ENCODE results near the gene ECHS1.
A peak's percentile ranks its signal among the peaks of the same experiment; 100 is the strongest.

Gene ECHS1

GRCh38 chr10:133358162-133358924, 14.8 kb downstream of the ECHS1 start:
- no peak for DNase-seq (ENCODE audit: low read depth, low spot score)

DNA sequence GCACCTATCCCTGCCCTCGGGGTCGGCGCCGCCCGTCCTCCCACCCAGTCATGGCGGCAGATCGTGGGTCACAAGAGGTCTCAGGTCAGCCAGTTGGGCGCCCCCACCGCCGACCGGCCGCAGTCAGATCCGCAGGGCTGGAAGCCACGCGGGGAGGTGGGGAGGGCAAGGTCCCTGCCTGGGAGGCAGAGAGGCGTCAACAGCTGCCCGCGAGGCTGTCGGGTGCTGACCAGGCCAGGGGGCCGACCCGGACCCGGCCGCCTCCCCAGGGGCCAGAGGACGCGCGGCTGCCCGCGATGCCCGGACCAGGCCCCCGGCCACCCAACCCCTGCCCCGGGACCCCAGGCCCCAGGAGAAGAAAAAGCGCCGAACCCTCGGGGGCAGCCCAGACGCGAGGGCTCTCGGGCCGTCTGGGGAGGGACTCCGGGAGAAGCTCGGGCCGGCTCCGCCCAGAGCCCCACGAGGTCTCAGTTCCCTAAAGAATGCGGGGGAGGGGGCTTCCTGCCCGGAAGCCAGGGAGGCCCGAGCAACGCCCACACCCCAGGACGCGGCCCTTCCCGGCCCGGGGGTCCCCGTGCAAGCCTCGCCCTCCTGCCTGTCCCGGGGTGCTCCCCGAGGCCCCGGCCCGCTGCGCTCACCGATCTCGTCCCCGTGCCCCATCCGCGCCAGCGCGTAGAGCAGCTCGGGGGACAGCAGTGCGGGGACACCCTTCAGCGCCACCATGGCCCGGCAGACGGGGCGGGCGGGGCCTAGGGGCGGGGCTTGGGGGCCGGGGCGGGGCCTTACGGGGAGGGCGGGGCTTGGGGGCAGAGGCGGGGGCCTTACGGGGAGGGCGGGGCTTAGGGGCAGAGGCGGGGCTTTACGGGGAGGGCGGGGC, 15.6 kb downstream of the ECHS1 start, which contains the start of gene FUOM:
Gene FUOM (minus strand): TSS at position 735 of the 877 bp plus-strand sequence. CDS start 12 bp downstream, at position 723.
- peak; percentile 50 for DNase-seq (ENCODE audit: low read depth, low spot score)

- DNase-seq (ENCODE audit: low read depth, low spot score) = no peak
Measured at GRCh38 chr10:133356549-133357284, 16.4 kb downstream of the ECHS1 start.

- no peak for DNase-seq (ENCODE audit: low read depth, low spot score)
Measured at GRCh38 chr10:133355991-133356390, 17.2 kb downstream of the ECHS1 start.

- DNase-seq (ENCODE audit: low read depth, low spot score) = no peak
Measured at GRCh38 chr10:133355266-133355665, 17.9 kb downstream of the ECHS1 start.

GRCh38 chr10:133354672-133355240, 18.4 kb downstream of the ECHS1 start:
- no peak for DNase-seq (ENCODE audit: low read depth, low spot score)

GRCh38 chr10:133353988-133354605, 19.1 kb downstream of the ECHS1 start:
- DNase-seq (ENCODE audit: low read depth, low spot score) = no peak

DNA sequence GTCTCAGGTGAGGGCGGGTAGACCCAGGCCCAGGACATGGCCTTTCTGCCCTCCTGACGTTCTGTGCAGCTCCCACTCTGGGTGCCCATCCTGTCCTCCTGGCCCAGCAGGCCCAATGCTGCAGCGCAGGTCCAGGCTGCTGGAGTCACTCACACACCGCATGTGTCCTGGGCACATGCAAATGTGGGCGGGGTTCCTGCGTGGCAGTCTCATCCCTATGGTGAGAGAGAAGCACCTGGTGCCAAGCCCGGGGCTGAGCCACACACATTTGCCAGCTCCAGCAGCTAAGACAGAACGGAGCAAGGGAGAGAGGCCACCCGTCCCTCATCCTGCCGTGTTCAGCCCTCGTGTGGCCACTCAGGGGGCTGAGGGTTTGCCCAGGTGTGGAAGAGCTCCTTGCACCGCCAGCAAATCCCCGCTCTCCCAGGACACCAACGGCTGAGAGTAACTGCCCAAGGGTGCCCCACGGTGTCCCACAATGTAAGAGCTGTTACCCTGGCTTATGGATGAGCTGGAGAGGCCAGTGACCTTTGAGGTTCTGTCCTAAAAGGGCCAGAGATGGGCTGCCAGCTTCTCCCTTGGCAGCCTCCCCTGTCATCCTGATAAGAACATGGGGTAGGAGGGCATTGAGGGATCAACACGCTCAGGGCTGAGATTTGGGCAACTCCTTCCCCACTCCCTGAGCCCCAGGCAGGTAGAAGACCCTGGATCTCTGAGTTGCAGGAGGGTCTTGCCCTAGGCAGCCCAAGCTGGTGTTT, 19.8 kb downstream of the ECHS1 start:
- DNase-seq (ENCODE audit: low read depth, low spot score) = no peak

GRCh38 chr10:133351408-133352318, 21.5 kb downstream of the ECHS1 start:
- no peak for DNase-seq (ENCODE audit: low read depth, low spot score)

- DNase-seq (ENCODE audit: low read depth, low spot score) = no peak
Measured at GRCh38 chr10:133350950-133351329, 22.2 kb downstream of the ECHS1 start.

DNA sequence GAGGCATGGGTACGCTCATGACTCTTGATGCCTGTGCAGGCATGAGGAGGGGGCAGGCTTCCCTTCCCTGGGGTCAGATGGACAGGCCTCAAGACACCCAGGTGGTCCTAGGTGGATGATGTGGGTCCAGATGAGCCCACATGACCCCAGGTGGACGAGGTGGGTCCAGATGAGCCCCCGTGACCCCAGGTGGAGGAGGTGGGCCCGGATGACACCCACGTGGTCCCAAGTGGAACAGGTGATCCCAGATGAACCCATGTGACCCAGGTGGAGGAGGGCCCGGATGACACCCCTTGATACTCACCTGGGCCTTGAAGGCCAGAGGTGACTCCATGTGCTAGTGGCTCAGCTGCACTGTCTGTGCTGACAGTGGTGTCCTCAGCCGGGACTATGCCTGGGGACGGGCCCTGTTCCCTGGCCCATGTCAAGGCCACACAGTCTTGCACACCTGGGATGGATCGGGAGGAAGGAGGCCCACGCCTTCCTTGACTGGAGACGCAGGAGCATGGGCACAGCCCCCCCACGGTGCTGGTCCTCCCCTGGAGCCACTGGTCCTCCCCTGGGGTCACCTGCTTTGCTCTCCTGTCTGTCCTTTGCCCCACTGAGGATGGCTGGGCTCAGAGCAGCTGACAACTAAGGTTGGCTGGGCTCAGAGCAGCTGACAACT, 22.7 kb downstream of the ECHS1 start:
- DNase-seq (ENCODE audit: low read depth, low spot score) = no peak

DNA sequence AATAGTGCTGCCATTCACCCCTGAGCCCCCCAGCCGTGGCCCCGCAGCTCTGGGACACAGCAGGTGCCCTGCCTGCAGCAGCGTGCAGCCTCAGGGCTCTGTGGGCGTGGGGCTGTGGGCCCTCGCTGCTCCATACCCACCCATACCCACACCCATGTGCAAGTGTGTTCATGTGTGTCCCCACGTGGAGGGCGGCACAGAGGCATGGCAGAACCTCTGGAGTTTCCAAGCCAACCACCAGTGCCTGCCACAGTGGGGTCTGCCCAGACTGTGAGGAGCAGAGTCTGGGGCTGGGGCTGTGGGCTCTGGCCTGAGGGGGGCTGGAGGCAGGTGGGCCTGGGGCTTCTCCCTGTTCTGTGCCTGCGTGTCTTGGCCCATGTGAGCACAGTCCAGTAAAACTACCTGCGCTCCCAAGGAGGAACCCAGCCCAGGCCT, 23.6 kb downstream of the ECHS1 start:
- DNase-seq (ENCODE audit: low read depth, low spot score) = no peak

- no peak for DNase-seq (ENCODE audit: low read depth, low spot score)
Measured at GRCh38 chr10:133349160-133349568, 24.0 kb downstream of the ECHS1 start.

DNA sequence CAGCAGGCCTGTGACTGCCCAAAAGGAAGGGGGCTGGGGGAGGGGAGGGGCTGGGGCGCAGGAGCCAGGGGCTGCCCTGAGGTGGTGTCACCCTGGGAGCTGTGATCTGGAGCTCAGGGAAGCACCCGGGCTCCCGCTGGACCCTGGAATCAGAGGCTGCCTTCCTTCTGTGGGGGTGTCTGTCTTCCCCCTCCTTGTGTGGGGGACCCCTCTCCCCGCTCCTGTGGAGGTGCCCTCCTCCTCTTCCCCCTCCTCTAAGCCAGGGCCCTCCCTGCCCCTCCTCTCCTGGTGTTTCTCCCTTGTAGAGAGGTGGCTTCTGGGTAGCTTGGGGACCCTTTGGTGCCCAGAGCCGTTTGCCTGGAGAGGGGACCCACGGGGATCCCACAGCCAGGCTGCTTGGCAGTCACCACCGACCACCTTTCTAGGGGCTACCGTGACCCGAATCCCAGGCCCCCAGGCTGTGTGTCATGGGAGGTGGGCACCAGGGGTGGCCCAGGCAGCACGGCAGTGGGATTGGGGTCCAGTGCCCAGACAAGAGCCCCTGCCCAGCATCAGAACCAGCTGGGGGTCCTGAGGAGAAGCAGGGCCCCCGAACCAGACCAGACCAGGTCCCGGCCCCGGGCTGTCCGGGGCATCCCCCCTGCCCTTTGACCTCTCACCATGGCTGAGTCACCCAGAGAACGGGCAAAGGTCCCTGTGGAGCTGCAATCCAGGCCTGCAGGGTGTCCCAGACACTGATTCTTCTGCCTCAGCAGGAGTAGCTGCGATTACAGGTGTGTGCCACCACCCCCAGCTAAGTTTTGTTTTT, 25.2 kb downstream of the ECHS1 start:
- DNase-seq (ENCODE audit: low read depth, low spot score) = no peak

GRCh38 chr10:133346413-133346812, 26.7 kb downstream of the ECHS1 start:
- no peak for DNase-seq (ENCODE audit: low read depth, low spot score)

GRCh38 chr10:133344236-133344635, 28.9 kb downstream of the ECHS1 start:
- DNase-seq (ENCODE audit: low read depth, low spot score) = no peak

- no peak for DNase-seq (ENCODE audit: low read depth, low spot score)
Measured at GRCh38 chr10:133343558-133343957, 29.6 kb downstream of the ECHS1 start.

DNA sequence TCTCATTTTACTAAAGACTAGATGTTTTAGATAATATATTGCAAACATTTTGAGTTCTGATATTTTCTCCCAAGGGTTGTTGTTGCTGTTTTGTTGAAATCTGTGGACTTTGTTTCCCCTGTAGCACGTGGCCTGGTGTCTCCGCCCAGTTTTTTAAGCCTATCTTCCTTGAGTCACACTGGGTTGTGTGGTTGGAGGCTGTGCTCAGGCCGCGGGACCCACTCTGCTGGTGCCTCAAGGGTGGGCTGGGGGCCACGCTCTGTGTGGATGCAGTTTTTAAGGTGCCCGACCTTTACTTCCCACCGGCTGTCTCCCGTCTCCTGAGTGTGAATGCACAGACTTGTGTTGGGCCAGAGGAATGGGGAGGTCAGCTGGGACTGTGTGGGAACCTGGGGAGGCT, 30.2 kb downstream of the ECHS1 start:
- no peak for DNase-seq (ENCODE audit: low read depth, low spot score)
